IPS-18a (cell line): ENCODE measurements around the gene CYP17A1.

Experiments
- H3K27ac ChIP-seq: one replicate; pipeline ENCODE4 v1.5.1; 2013; ENCODE audit warnings: low read length
- H3K27me3 ChIP-seq: one replicate; pipeline ENCODE4 v1.6.1; 2013; ENCODE audit warnings: mild to moderate bottlenecking, low read length; ENCODE audit not compliant: control insufficient read depth, insufficient read depth
- H3K36me3 ChIP-seq: one replicate; pipeline ENCODE4 v1.6.1; 2013; ENCODE audit warnings: low read depth, low read length; ENCODE audit not compliant: control insufficient read depth
- H3K4me1 ChIP-seq: one replicate; pipeline ENCODE4 v1.6.1; 2013; ENCODE audit warnings: low read depth, low read length; ENCODE audit not compliant: control insufficient read depth
- H3K4me3 ChIP-seq: one replicate; pipeline ENCODE4 v1.5.1; 2013; ENCODE audit warnings: low read length
- H3K9ac ChIP-seq: one replicate; pipeline ENCODE4 v1.6.1; 2013; ENCODE audit warnings: mild to moderate bottlenecking, low read length, moderate library complexity
- H3K9me3 ChIP-seq: one replicate; pipeline ENCODE4 v1.6.1; 2013; ENCODE audit warnings: low read depth, low read length; ENCODE audit not compliant: control insufficient read depth

Gene CYP17A1

GRCh38 chr10:102801496-102801895, 35.7 kb downstream of the CYP17A1 start:
- Histone ChIP-seq H3K9me3 (no peaks in the 10 kb centered on the region), H3K36me3 (peaks cover 4% of the 10 kb centered on the region), H3K27ac (peak overlapping the region; percentile 47), H3K9ac (no peak overlapping the region), H3K27me3 (no peaks in the 10 kb centered on the region), H3K4me1 (peaks cover 47% of the 10 kb centered on the region), H3K4me3 (no peak overlapping the region)

DNA sequence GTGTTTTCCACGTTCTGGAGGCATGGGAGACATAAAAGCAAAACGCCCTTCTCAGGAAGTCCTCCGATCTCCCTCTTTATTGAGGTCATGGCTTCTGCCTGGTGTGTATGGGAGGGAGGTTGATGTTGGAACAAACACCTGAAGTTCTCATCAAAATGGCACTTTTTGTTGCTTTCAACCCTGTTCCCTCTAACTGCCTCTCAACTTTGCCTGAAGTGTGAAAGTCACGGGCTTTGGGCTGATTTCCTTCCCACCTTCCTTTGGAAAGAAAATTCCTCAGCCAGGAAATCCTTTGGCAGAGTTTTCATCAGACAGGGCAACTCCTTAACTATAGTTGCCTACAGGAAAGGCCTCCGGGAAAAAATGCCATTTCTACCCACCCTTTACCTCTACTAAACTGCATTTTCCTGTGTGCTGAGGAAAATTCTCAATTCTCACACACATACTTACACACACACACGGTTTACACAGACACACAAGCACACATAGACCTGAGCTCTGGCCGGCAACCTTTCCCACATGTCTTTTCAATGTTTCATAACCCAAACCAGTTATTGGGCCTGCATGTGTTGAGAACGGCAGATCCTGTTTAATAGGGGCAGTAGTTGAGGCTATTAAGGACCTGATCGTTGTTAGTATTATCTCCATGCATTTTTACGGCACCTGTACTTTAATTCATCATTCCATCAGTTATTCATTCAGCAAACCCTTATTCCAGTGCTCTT, 36.4 kb downstream of the CYP17A1 start:
- Histone ChIP-seq H3K27ac (peak overlapping the region; percentile 6), H3K9ac (no peak overlapping the region), H3K9me3 (no peaks in the 10 kb centered on the region), H3K4me3 (no peak overlapping the region), H3K36me3 (peaks cover 4% of the 10 kb centered on the region), H3K4me1 (peaks cover 47% of the 10 kb centered on the region), H3K27me3 (no peaks in the 10 kb centered on the region)

DNA sequence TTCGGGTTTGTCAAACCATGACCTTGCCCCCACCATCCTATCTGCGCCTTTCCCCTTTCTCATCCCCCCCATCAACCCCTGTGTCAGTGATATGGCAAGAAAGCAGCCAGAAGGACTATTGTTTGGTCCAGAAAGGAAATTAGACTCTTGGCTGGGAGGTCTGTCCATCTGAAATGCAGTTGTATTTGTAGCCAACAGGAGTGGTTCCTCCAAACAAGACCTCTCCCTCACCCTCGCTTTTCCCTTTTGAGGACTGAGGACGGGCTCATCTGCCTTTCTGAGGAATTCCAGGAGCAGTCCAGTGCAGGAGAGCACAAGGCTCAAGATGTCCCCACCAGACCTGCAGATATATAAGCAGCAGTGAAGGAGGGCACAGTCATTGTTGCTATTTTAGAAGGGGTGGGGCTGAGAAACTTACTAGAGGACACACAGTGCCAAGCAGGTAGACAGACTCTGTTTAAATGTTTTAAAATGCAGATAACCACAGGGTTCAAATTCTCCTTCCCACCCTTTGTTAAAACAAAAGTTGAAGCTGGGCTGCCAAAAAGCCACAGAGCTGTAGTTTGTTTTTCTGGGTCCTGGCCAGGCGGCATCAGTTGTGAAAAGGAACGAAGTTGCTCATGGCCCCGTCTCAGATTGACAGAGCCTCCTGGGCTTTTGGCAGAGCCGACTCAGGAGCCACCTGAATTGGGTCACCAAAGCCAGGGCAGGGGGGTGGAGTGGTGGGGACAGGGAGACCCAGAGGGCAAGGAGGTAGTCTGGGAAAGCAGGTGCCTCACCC, 37.3 kb downstream of the CYP17A1 start:
- Histone ChIP-seq H3K4me1 (peaks cover 47% of the 10 kb centered on the region), H3K9me3 (no peaks in the 10 kb centered on the region), H3K27ac (no peak overlapping the region), H3K4me3 (no peak overlapping the region), H3K36me3 (peaks cover 4% of the 10 kb centered on the region), H3K27me3 (no peaks in the 10 kb centered on the region), H3K9ac (no peak overlapping the region)

DNA sequence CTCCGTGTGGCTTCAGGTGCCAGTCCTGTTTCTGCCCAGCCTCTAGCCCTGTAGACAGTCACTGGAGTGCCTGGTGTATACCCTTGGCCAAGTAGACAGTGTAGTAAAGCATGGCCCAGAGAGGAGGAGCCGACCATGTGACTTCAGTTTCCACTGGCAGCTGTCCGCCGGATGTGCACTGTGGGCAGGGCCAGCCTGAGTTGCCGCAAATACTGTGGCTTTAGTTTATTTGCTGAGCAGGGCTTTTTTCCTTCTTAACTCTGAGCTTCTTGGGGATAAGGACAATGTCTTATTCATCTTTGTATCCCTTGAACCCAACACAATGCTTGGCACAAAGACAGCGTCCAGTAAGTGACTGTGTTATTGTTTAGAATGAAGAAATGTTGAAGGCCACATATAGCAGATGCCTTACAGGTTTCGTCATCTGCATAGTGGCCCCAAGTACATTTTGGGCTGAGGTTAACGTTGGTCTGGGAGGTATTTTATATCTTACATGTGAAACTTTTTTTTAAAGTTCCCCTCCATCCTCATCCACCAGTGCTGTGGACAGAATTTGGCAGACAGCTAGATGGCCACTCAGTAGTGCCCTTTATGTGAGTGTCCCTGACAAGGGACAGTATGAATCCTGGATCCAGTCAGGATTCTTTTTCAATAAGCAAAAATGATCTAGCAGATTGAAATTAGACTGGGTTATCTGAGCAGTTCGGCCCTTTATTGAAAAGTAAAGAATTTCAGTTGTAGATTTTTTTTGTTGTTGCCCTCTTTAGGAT, 40.6 kb downstream of the CYP17A1 start:
- no peak overlapping the region for H3K27ac ChIP-seq
- H3K36me3 ChIP-seq: no peaks in the 10 kb centered on the region
- no peaks in the 10 kb centered on the region for H3K27me3 ChIP-seq
- no peak overlapping the region for H3K9ac ChIP-seq
- no peaks in the 10 kb centered on the region for H3K9me3 ChIP-seq
- peaks cover 27% of the 10 kb centered on the region for H3K4me1 ChIP-seq
- H3K4me3 ChIP-seq: no peak overlapping the region

GRCh38 chr10:102795453-102796406, 41.5 kb downstream of the CYP17A1 start:
- no peak overlapping the region for H3K27ac ChIP-seq
- no peak overlapping the region for H3K4me3 ChIP-seq
- H3K36me3 ChIP-seq: no peaks in the 10 kb centered on the region

GRCh38 chr10:102791754-102792395, 45.3 kb downstream of the CYP17A1 start:
- no peak overlapping the region for H3K4me3 ChIP-seq
- H3K9ac ChIP-seq: no peak overlapping the region
- H3K36me3 ChIP-seq: no peaks in the 10 kb centered on the region
- H3K27me3 ChIP-seq: no peaks in the 10 kb centered on the region
- H3K9me3 ChIP-seq: no peaks in the 10 kb centered on the region
- peaks cover 1% of the 10 kb centered on the region for H3K4me1 ChIP-seq
- no peak overlapping the region for H3K27ac ChIP-seq

More at GRCh38 chr10:102795453-102796406, 41.5 kb downstream of the CYP17A1 start:
- H3K9ac ChIP-seq: no peak overlapping the region
- H3K9me3 ChIP-seq: no peaks in the 10 kb centered on the region
- no peaks in the 10 kb centered on the region for H3K27me3 ChIP-seq
- peaks cover 18% of the 10 kb centered on the region for H3K4me1 ChIP-seq

- Histone ChIP-seq H3K27ac (no peak overlapping the region), H3K36me3 (no peaks in the 10 kb centered on the region), H3K9ac (no peak overlapping the region), H3K4me1 (peaks cover 2% of the 10 kb centered on the region), H3K27me3 (no peaks in the 10 kb centered on the region), H3K4me3 (no peak overlapping the region), H3K9me3 (no peaks in the 10 kb centered on the region)
Measured at GRCh38 chr10:102785818-102786217, 51.4 kb downstream of the CYP17A1 start.

- no peak overlapping the region for H3K27ac ChIP-seq
Measured at GRCh38 chr10:102783568-102783967, 53.6 kb downstream of the CYP17A1 start.

GRCh38 chr10:102782673-102783551, 54.3 kb downstream of the CYP17A1 start:
- no peaks in the 10 kb centered on the region for H3K27me3 ChIP-seq
- H3K27ac ChIP-seq: no peak overlapping the region
- no peaks in the 10 kb centered on the region for H3K36me3 ChIP-seq
- H3K9ac ChIP-seq: no peak overlapping the region
- no peaks in the 10 kb centered on the region for H3K9me3 ChIP-seq
- no peak overlapping the region for H3K4me3 ChIP-seq
- peaks cover 10% of the 10 kb centered on the region for H3K4me1 ChIP-seq

More at GRCh38 chr10:102783568-102783967, 53.6 kb downstream of the CYP17A1 start:
- Histone ChIP-seq H3K27me3 (no peaks in the 10 kb centered on the region), H3K4me3 (no peak overlapping the region), H3K9me3 (no peaks in the 10 kb centered on the region), H3K9ac (no peak overlapping the region), H3K4me1 (peaks cover 5% of the 10 kb centered on the region), H3K36me3 (no peaks in the 10 kb centered on the region)
